RWPE2 (cell line): Measurements from ENCODE around the gene PID1.

ENCODE experiments used
- ATAC-seq: fragments of 200-7000 bp; cut with Tn5 transposase; 3 replicates; pipeline ENCODE4 v1.9.1; 2021; ENCODE audit warnings: low read depth
- DNase-seq: peaks from one replicate; pipeline ENCODE4 v3.0.0-alpha.2; 2020; ENCODE audit warnings: low spot score
- H3K27ac ChIP-seq: fragments of 450-650 bp; 2 replicates; pipeline ENCODE4 v1.5.1; 2017; ENCODE audit warnings: mild to moderate bottlenecking; ENCODE audit not compliant: poor library complexity, severe bottlenecking
- H3K27me3 ChIP-seq: fragments of 250-450 bp; sonication (Bioruptor Pico); 2 replicates; pipeline ENCODE4 v1.5.1; 2021; ENCODE audit warnings: mild to moderate bottlenecking, moderate library complexity; ENCODE audit not compliant: insufficient read depth, poor library complexity, severe bottlenecking
- H3K36me3 ChIP-seq: fragments of 250-450 bp; sonication (Bioruptor Pico); 2 replicates; pipeline ENCODE4 v1.5.1; 2020; ENCODE audit warnings: low read depth, mild to moderate bottlenecking, moderate library complexity
- H3K4me1 ChIP-seq: fragments of 250-450 bp; sonication (Bioruptor Pico); 2 replicates; pipeline ENCODE4 v1.5.1; 2021; ENCODE audit warnings: mild to moderate bottlenecking, moderate library complexity; ENCODE audit not compliant: insufficient read depth, poor library complexity, severe bottlenecking
- H3K4me3 ChIP-seq: fragments of 250-450 bp; sonication (Bioruptor Pico); 2 replicates; pipeline ENCODE4 v1.5.1; 2021; ENCODE audit warnings: mild to moderate bottlenecking, moderate library complexity; ENCODE audit not compliant: severe bottlenecking
- H3K9me3 ChIP-seq: fragments of 250-450 bp; sonication (Bioruptor Pico); 2 replicates; pipeline ENCODE4 v1.5.1; 2021; ENCODE audit warnings: mild to moderate bottlenecking, moderate library complexity; ENCODE audit not compliant: severe bottlenecking
- TF ChIP-seq, protein P1 (sequence below): fragments of 450-650 bp; IDR thresholded peaks from one replicate; pipeline ENCODE4 v1.5.1; 2017; ENCODE audit warnings: mild to moderate bottlenecking, moderate library complexity; ENCODE audit not compliant: poor library complexity, severe bottlenecking

Gene PID1

DNA sequence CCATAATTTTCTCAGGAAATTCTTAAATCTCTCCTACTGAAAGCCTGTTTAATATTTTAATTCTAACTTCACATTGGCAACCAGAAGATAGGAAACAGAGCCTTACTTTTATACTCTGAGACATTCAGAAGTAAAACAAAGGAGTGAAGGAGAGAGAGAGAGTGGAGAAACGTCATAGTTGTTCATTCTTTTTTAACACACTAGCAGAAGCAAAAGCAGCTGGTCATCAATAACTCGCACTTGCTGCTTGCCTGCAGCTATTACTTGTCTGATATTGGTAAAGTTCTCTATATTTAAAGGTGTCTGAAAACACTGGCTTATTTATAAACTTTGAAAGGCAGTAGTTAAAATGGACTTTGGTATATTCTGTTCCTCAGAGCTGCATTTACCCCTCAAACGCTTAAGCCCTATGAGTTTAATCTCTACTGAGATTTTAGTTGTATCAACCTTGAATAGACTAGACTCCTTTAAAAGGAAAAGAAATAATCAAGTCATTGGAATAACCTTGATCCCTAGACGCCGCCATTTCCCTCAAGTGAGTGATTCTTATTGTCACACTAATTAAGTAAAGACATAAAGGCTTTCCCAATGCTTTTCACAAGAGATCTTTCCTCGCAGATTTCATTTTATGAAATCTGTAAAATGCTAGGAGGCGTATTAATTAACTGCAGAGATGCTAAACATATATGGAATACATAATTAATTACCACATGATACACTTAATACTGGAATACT lies 182.0 kb downstream of the PID1 start:
- H3K36me3 ChIP-seq: no peaks in the 10 kb centered on the region
- TF ChIP-seq, protein P1, sequence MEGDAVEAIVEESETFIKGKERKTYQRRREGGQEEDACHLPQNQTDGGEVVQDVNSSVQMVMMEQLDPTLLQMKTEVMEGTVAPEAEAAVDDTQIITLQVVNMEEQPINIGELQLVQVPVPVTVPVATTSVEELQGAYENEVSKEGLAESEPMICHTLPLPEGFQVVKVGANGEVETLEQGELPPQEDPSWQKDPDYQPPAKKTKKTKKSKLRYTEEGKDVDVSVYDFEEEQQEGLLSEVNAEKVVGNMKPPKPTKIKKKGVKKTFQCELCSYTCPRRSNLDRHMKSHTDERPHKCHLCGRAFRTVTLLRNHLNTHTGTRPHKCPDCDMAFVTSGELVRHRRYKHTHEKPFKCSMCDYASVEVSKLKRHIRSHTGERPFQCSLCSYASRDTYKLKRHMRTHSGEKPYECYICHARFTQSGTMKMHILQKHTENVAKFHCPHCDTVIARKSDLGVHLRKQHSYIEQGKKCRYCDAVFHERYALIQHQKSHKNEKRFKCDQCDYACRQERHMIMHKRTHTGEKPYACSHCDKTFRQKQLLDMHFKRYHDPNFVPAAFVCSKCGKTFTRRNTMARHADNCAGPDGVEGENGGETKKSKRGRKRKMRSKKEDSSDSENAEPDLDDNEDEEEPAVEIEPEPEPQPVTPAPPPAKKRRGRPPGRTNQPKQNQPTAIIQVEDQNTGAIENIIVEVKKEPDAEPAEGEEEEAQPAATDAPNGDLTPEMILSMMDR: no peak
- H3K27ac ChIP-seq: no peak overlapping the region
- H3K4me3 ChIP-seq: no peak overlapping the region
- H3K4me1 ChIP-seq: peaks cover 5% of the 10 kb centered on the region
- no peak for DNase-seq
- no peak for ATAC-seq
- no peaks in the 10 kb centered on the region for H3K9me3 ChIP-seq
- no peaks in the 10 kb centered on the region for H3K27me3 ChIP-seq

DNA sequence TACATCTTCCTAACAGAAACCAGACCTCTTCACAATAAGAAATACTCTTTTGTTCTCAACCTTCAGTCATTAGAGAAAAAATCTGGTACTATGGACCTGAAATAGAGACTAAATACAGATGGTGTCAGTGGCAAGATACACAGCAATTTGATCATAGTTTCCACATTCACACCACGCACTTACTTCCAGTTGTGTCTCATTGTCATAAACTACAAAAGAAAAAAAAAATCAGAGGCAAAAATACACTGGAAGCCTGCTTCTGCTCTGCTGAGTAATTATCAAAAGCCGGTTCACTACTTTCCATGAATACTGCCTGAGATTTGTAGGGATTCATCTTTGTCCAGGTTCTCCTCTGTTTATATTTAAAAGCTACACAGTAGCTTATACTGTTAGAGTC lies 182.6 kb downstream of the PID1 start:
- ATAC-seq (no peak), DNase-seq (no peak)
- Histone ChIP-seq H3K36me3 (no peaks in the 10 kb centered on the region), H3K27me3 (no peaks in the 10 kb centered on the region), H3K4me3 (no peak overlapping the region), H3K27ac (no peak overlapping the region), H3K9me3 (no peaks in the 10 kb centered on the region), H3K4me1 (peaks cover 5% of the 10 kb centered on the region)
- TF ChIP-seq, protein P1: no peak

DNA sequence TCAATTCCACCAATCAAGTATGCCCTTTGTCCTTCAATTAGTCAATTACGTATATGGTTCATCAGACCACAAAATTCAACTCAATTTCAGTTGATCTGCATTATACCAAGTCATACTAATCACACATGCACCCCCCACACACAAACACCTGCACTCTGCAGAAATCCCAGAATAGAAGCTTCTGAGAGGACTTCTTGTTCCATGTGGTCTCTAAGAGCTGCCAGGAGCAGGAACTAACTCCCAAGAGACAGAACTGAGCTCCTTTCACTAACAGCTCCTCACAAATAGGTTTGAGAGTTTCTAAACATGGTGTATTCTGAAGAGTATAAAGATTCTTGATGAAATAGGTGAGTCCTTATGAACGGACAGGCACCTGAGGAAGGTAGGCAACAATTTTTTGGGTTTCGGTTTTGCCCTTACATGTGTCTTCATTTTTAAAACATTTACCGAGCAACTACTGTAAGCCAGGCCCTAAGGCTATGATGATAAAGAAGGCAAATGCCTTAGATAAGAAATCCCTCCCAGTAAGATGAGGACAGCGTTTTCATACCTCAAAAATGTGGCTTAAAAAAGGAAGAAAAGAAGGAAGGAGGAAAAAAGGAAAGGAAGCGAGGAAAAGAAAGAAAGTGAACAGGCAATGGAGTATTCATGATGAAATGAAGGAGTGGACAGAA lies 183.1 kb downstream of the PID1 start:
- Histone ChIP-seq H3K27me3 (no peaks in the 10 kb centered on the region), H3K4me3 (no peak overlapping the region), H3K36me3 (no peaks in the 10 kb centered on the region), H3K4me1 (peaks cover 5% of the 10 kb centered on the region), H3K27ac (no peak overlapping the region), H3K9me3 (no peaks in the 10 kb centered on the region)
- ATAC-seq (no peak), DNase-seq (no peak)
- TF ChIP-seq, protein P1: no peak

DNA sequence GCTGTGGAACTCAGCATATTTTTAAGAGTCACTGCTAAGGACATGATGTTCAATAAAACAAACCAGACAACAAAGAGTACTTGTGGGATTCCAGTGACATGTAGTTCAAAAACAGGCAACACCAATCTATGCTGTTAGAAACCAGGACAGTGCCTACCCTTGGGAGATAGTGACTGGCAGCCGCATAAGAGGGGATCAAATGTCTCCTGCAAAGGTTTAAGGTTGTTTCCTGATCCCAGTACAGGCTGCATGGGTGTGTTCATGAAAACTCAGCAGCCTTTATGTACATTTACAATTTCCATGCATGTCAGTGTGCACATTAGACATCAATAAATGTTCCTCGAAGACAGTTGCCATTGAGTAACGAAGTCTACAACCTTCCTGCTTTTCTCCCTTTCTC lies 183.8 kb downstream of the PID1 start:
- ATAC-seq: no peak

More for the DNA sequence above, 183.8 kb downstream of the PID1 start:
- DNase-seq: no peak
- Histone ChIP-seq H3K27me3 (no peaks in the 10 kb centered on the region), H3K4me1 (peaks cover 5% of the 10 kb centered on the region), H3K36me3 (no peaks in the 10 kb centered on the region), H3K27ac (no peak overlapping the region), H3K9me3 (no peaks in the 10 kb centered on the region), H3K4me3 (no peak overlapping the region)
- TF ChIP-seq, protein P1: no peak
